Left kidney (tissue), 8 donors: ENCODE data around the gene ACOX1. TPM values are rescaled to one million over a fixed set of nuclear protein-coding genes. Genes with fewer than 3 reads are reported as not detected.

ENCODE experiments used
- DNase-seq: peaks from one replicate; pipeline ENCODE4 v3.0.0-alpha.2; 2013
- long read RNA-seq, 8 donors: transcript quantifications; one replicate each; lab custom pipeline, GENCODE V29; 2026
- polyA plus RNA-seq: library from polyadenylated mRNA; unstranded; fragments of 120-200 nt; gene quantifications from one replicate; pipeline ENCODE4 v1.2.1, GENCODE V29; 2013; ENCODE audit not compliant: insufficient read length

The ACOX1 gene
- 39.0 TPM for polyA plus RNA-seq
- long read RNA-seq, donor 1, full-length matches to known transcripts: 2 of 8 reads
- long read RNA-seq, donor 1, partial matches to known transcripts: 6 of 8 reads
- long read RNA-seq, donor 1, other reads (novel, unspliced or antisense): 0 of 8 reads
- long read RNA-seq, donor 2, full-length matches to known transcripts: 2 of 2 reads
- long read RNA-seq, donor 2, partial matches to known transcripts: 0 of 2 reads
- long read RNA-seq, donor 2, other reads (novel, unspliced or antisense): 0 of 2 reads
- long read RNA-seq, donor 3: 0 reads
- long read RNA-seq, donor 4, full-length matches to known transcripts: 1 of 9 reads
- long read RNA-seq, donor 4, partial matches to known transcripts: 8 of 9 reads
- long read RNA-seq, donor 4, other reads (novel, unspliced or antisense): 0 of 9 reads
- long read RNA-seq, donor 5, partial matches to known transcripts: 0 of 1 reads
- long read RNA-seq, donor 5, other reads (novel, unspliced or antisense): 0 of 1 reads
- long read RNA-seq, donor 6, full-length matches to known transcripts: 3 of 3 reads
- long read RNA-seq, donor 6, partial matches to known transcripts: 0 of 3 reads
- long read RNA-seq, donor 6, other reads (novel, unspliced or antisense): 0 of 3 reads
- long read RNA-seq, donor 7, full-length matches to known transcripts: 3 of 3 reads
- long read RNA-seq, donor 7, partial matches to known transcripts: 0 of 3 reads
- long read RNA-seq, donor 7, other reads (novel, unspliced or antisense): 0 of 3 reads
- long read RNA-seq, donor 8, partial matches to known transcripts: 6 of 7 reads
- long read RNA-seq, donor 8, other reads (novel, unspliced or antisense): 0 of 7 reads

GRCh38 chr17:75978938-75979704, at the start of gene ACOX1, which contains the start of gene TEN1:
TSS of gene ACOX1 (minus strand) at chr17:75979166. CDS start at chr17:75979073, 93 bp downstream.
TSS of gene TEN1 (plus strand) at chr17:75979240. CDS start at chr17:75986193, 6,953 bp downstream.
- peak; percentile 97 for DNase-seq

GRCh38 chr17:76027159-76027839, 48.3 kb upstream of the ACOX1 start, which contains the start of gene EVPL:
TSS of gene EVPL (minus strand) at chr17:76027306. CDS start at chr17:76027198, 108 bp downstream.
- DNase-seq: no peak

GRCh38 chr17:76026714-76027158, 47.8 kb upstream of the ACOX1 start:
- no peak for DNase-seq

- no peak for DNase-seq
Measured at GRCh38 chr17:76025294-76025693, 46.3 kb upstream of the ACOX1 start.

- no peak for DNase-seq
Measured at GRCh38 chr17:76024353-76024752, 45.4 kb upstream of the ACOX1 start.

- DNase-seq: no peak
Measured at GRCh38 chr17:76023900-76024237, 44.9 kb upstream of the ACOX1 start.

GRCh38 chr17:76022973-76023899, 44.3 kb upstream of the ACOX1 start:
- no peak for DNase-seq

- DNase-seq: no peak
Measured at GRCh38 chr17:76022285-76022684, 43.3 kb upstream of the ACOX1 start.

- DNase-seq: no peak
Measured at GRCh38 chr17:76019833-76020467, 41.0 kb upstream of the ACOX1 start.

GRCh38 chr17:76018801-76019200, 39.8 kb upstream of the ACOX1 start:
- DNase-seq: no peak

GRCh38 chr17:76018340-76018680, 39.3 kb upstream of the ACOX1 start:
- no peak for DNase-seq

GRCh38 chr17:76017481-76018339, 38.7 kb upstream of the ACOX1 start:
- no peak for DNase-seq

GRCh38 chr17:76014925-76015261, 35.9 kb upstream of the ACOX1 start:
- DNase-seq: no peak

- peak; percentile 69 for DNase-seq
Measured at GRCh38 chr17:76014100-76014924, 35.3 kb upstream of the ACOX1 start.

GRCh38 chr17:76013377-76013932, 34.5 kb upstream of the ACOX1 start:
- no peak for DNase-seq

- DNase-seq: no peak
Measured at GRCh38 chr17:76011951-76012350, 33.0 kb upstream of the ACOX1 start.

- DNase-seq: no peak
Measured at GRCh38 chr17:76009969-76010661, 31.1 kb upstream of the ACOX1 start.
